Measurements from ENCODE around the gene B3GAT2.

Gene B3GAT2

DNA sequence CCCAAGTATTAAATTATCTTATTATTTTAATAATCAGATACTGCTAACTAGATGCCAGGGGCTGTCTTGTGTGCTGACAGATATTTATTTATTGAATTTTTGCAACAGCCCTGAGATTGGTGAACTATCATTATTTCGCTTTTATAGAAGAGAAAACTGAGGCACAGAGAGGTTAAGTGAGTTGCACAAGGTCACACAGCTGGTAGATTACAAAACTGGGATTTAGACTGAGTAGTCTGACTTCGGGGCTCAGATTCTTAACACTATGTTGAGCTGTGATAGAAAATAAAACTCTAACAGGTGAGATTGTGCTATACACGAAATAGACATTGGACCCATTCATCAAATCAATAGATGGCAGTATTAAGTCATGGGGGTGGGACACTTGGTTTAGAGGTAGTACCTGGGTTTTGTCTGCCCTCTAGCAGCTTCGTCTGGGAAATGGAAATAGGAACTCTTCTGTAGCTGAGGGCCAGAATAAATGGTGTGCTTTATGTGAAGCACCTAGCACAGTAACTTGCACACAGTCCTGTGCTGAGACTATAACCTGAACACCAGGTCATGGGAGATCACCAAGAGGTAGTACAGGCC, 113.4 kb downstream of the B3GAT2 start:
- Histone ChIP-seq H3K79me2 (ENCODE audit: low read length) (no peaks in the 10 kb centered on the region), H4K20me1 (ENCODE audit: insufficient read depth, low read length) (no peaks in the 10 kb centered on the region), H3K27me3 (replicated peaks; ENCODE audit: insufficient read depth, low read length) (no peaks in the 10 kb centered on the region), H3K9ac (ENCODE audit: low read length) (no peak overlapping the region), H3F3A (ENCODE audit: insufficient read depth, low read length) (no peaks in the 10 kb centered on the region), H3K27ac (ENCODE audit: low read length) (no peak overlapping the region), H3K9me3 (replicated peaks; ENCODE audit: insufficient read depth, low read length) (no peaks in the 10 kb centered on the region), H3K9me2 (replicated peaks; ENCODE audit: insufficient read depth, low read length) (no peaks in the 10 kb centered on the region), H2AFZ (ENCODE audit: low read length) (no peak overlapping the region), H3K4me3 (ENCODE audit: low read length) (no peak overlapping the region), H3K36me3 (replicated peaks; ENCODE audit: insufficient read depth, low read length) (no peaks in the 10 kb centered on the region), H3K4me1 (ENCODE audit: low read length) (peaks cover 2% of the 10 kb centered on the region; the same call in 1 of the 2 replicates), H3K4me2 (ENCODE audit: low read depth, low read length) (no peak overlapping the region)
- no peak for DNase-seq
- TF ChIP-seq CTCF (IDR thresholded peaks at IDR 0.05; ENCODE audit: low read length) (no peak), EZH2phosphoT487 (IDR thresholded peaks at IDR 0.05; ENCODE audit: low read length) (no peak), EZH2 (optimal IDR thresholded peaks at IDR 0.05; ENCODE audit: low read depth, low read length) (no peak)

- Histone ChIP-seq H3K27me3 (replicated peaks; ENCODE audit: insufficient read depth, low read length) (no peaks in the 10 kb centered on the region), H3F3A (ENCODE audit: insufficient read depth, low read length) (no peaks in the 10 kb centered on the region), H3K27ac (ENCODE audit: low read length) (no peak overlapping the region), H3K36me3 (replicated peaks; ENCODE audit: insufficient read depth, low read length) (no peaks in the 10 kb centered on the region), H3K4me1 (ENCODE audit: low read length) (no peaks in the 10 kb centered on the region), H3K4me2 (ENCODE audit: low read depth, low read length) (no peak overlapping the region), H3K4me3 (ENCODE audit: low read length) (no peak overlapping the region), H3K79me2 (ENCODE audit: low read length) (no peaks in the 10 kb centered on the region), H3K9me2 (replicated peaks; ENCODE audit: insufficient read depth, low read length) (no peaks in the 10 kb centered on the region), H2AFZ (ENCODE audit: low read length) (no peak overlapping the region), H3K9me3 (replicated peaks; ENCODE audit: insufficient read depth, low read length) (no peaks in the 10 kb centered on the region), H3K9ac (ENCODE audit: low read length) (no peak overlapping the region), H4K20me1 (ENCODE audit: insufficient read depth, low read length) (no peaks in the 10 kb centered on the region)
- TF ChIP-seq EZH2phosphoT487 (IDR thresholded peaks at IDR 0.05; ENCODE audit: low read length), result no peak
- no peak for TF ChIP-seq EZH2 (optimal IDR thresholded peaks at IDR 0.05; ENCODE audit: low read depth, low read length)
- no peak for TF ChIP-seq CTCF (IDR thresholded peaks at IDR 0.05; ENCODE audit: low read length)
- DNase-seq, result no peak
Observed at GRCh38 chr6:70842541-70842940, 114.3 kb downstream of the B3GAT2 start.

- no peaks in the 10 kb centered on the region for H3F3A ChIP-seq (ENCODE audit: insufficient read depth, low read length)
- no peaks in the 10 kb centered on the region for H4K20me1 ChIP-seq (ENCODE audit: insufficient read depth, low read length)
- no peaks in the 10 kb centered on the region for H3K9me2 ChIP-seq (replicated peaks; ENCODE audit: insufficient read depth, low read length)
- H2AFZ ChIP-seq (ENCODE audit: low read length), result no peak overlapping the region
- no peak overlapping the region for H3K4me2 ChIP-seq (ENCODE audit: low read depth, low read length)
- no peaks in the 10 kb centered on the region for H3K36me3 ChIP-seq (replicated peaks; ENCODE audit: insufficient read depth, low read length)
- H3K79me2 ChIP-seq (ENCODE audit: low read length), result no peaks in the 10 kb centered on the region
- H3K9me3 ChIP-seq (replicated peaks; ENCODE audit: insufficient read depth, low read length), result no peaks in the 10 kb centered on the region
- no peak overlapping the region for H3K27ac ChIP-seq (ENCODE audit: low read length)
- no peak overlapping the region for H3K9ac ChIP-seq (ENCODE audit: low read length)
- H3K4me3 ChIP-seq (ENCODE audit: low read length), result no peak overlapping the region
- no peaks in the 10 kb centered on the region for H3K4me1 ChIP-seq (ENCODE audit: low read length)
- no peak for DNase-seq
- H3K27me3 ChIP-seq (replicated peaks; ENCODE audit: insufficient read depth, low read length), result no peaks in the 10 kb centered on the region
- TF ChIP-seq CTCF (IDR thresholded peaks at IDR 0.05; ENCODE audit: low read length) (no peak), EZH2 (optimal IDR thresholded peaks at IDR 0.05; ENCODE audit: low read depth, low read length) (no peak), EZH2phosphoT487 (IDR thresholded peaks at IDR 0.05; ENCODE audit: low read length) (no peak)
Observed at GRCh38 chr6:70841112-70841511, 115.7 kb downstream of the B3GAT2 start.

Data from MM.1S (cell line).